ENCODE measurements around the gene APOC1.
A peak's percentile ranks its signal among the peaks of the same experiment; 100 is the strongest.
"Not testable (repeated sequence)": the region's sequence is repeated elsewhere in the genome, so short reads cannot be mapped to it uniquely, and the experiment has no call there.

APOC1 gene

GRCh38 chr19:44913512-44914432 lies 636 bp upstream of the APOC1 start:
- not testable (repeated sequence) for DNase-seq

GRCh38 chr19:44924243-44924725 lies 9.9 kb downstream of the APOC1 start:
- DNase-seq = no peak

GRCh38 chr19:44925114-44925891 lies 10.9 kb downstream of the APOC1 start:
- DNase-seq = peak; percentile 19

GRCh38 chr19:44926245-44927077 lies 12.1 kb downstream of the APOC1 start:
- not testable (repeated sequence) for DNase-seq

GRCh38 chr19:44927746-44928145 lies 13.3 kb downstream of the APOC1 start:
- DNase-seq = peak; percentile 70

GRCh38 chr19:44930088-44930487 lies 15.7 kb downstream of the APOC1 start:
- DNase-seq = no peak

- DNase-seq = no peak
Observed at GRCh38 chr19:44931541-44931940, 17.1 kb downstream of the APOC1 start.

GRCh38 chr19:44939668-44940067 lies 25.3 kb downstream of the APOC1 start:
- DNase-seq = no peak

- DNase-seq = no peak
Observed at GRCh38 chr19:44942067-44942571, 27.7 kb downstream of the APOC1 start, which contains the start of gene APOC4. TSS of gene APOC4 (plus strand) at chr19:44942237. CDS start at chr19:44942278, 41 bp downstream.

GRCh38 chr19:44943801-44944249 lies 29.4 kb downstream of the APOC1 start:
- no peak for DNase-seq

- DNase-seq = no peak
Observed at GRCh38 chr19:44947041-44947581, 32.7 kb downstream of the APOC1 start.

GRCh38 chr19:44948237-44948636 lies 33.8 kb downstream of the APOC1 start:
- no peak for DNase-seq

GRCh38 chr19:44948763-44949374 lies 34.5 kb downstream of the APOC1 start:
- peak; percentile 32 for DNase-seq

GRCh38 chr19:44949550-44949949 lies 35.1 kb downstream of the APOC1 start:
- DNase-seq = no peak

- DNase-seq = peak; percentile 74
Observed at GRCh38 chr19:44951179-44952159, 37.1 kb downstream of the APOC1 start.

- DNase-seq = no peak
Observed at GRCh38 chr19:44954278-44954648, 39.9 kb downstream of the APOC1 start.

- peak; percentile 97 for DNase-seq
Observed at GRCh38 chr19:44954649-44955504, 40.5 kb downstream of the APOC1 start, which contains the start of gene CLPTM1. TSS of gene CLPTM1 (plus strand) at chr19:44955380. CDS start at chr19:44955396, 16 bp downstream.

- DNase-seq = peak; percentile 7
Observed at GRCh38 chr19:44955505-44956439, 41.4 kb downstream of the APOC1 start.
